Keratinocyte (primary cell): Measurements from ENCODE around the gene ITGAV. TPM values are rescaled to one million over a fixed set of nuclear protein-coding genes. Genes with fewer than 3 reads are reported as not detected.
A peak's percentile ranks its signal among the peaks of the same experiment; 100 is the strongest.

ENCODE experiments used
- DNase-seq: peaks from one replicate; pipeline ENCODE4 v3.0.0-alpha.2; 2011; ENCODE audit warnings: low read depth, missing footprints, low spot score
- FAIRE-seq: peaks from 2 replicates; lab custom pipeline; 2011; peaks lifted over from hg19 to GRCh38; lab: Jason Lieb, UNC
- H2AFZ ChIP-seq: 2 replicates; pipeline ENCODE4 v1.6.0; 2012; ENCODE audit warnings: low read length, control low read depth, inconsistent platforms; ENCODE audit not compliant: control insufficient read depth
- H3K27ac ChIP-seq: 2 replicates; pipeline ENCODE4 v1.5.1; 2011; ENCODE audit warnings: low read length; ENCODE audit not compliant: control insufficient read depth, insufficient read depth
- H3K27me3 ChIP-seq: 3 replicates; pipeline ENCODE4 v1.6.0; 2011; ENCODE audit warnings: low read length; ENCODE audit not compliant: control insufficient read depth, insufficient read depth; ENCODE audit errors: extremely low read depth
- H3K36me3 ChIP-seq, 2 experiments: 2 replicates in 1 of 2; 3 replicates in 1 of 2; pipeline ENCODE4 v1.5.1; 2011; ENCODE audit warnings: low read length in 2 of 2, mild to moderate bottlenecking in 1 of 2; ENCODE audit not compliant: control insufficient read depth in 2 of 2, insufficient read depth in 2 of 2; ENCODE audit errors: extremely low read depth in 1 of 2
- H3K4me1 ChIP-seq: 3 replicates; pipeline ENCODE4 v1.5.1; 2011; ENCODE audit warnings: low read length; ENCODE audit not compliant: control insufficient read depth, insufficient read depth; ENCODE audit errors: extremely low read depth
- H3K4me2 ChIP-seq: 3 replicates; pipeline ENCODE4 v1.6.0; 2011; ENCODE audit warnings: low read depth, low read length; ENCODE audit not compliant: control insufficient read depth, insufficient read depth; ENCODE audit errors: extremely low read depth
- H3K4me3 ChIP-seq, 3 experiments: fragments of 200-600 bp in 1 of 3; sonication (generic) in 1 of 3; 2 replicates in 2 of 3; 3 replicates in 1 of 3; pipeline ENCODE4 v1.5.1; 2011 to 2016; ENCODE audit warnings: low read length in 3 of 3, mild to moderate bottlenecking in 3 of 3, control low read depth in 2 of 3, inconsistent platforms in 1 of 3, low read depth in 1 of 3, mixed read lengths in 1 of 3, mixed run types in 1 of 3, moderate library complexity in 1 of 3; ENCODE audit not compliant: control insufficient read depth in 2 of 3, insufficient read depth in 2 of 3; ENCODE audit errors: extremely low read depth in 1 of 3
- H3K79me2 ChIP-seq: 2 replicates; pipeline ENCODE4 v1.6.0; 2012; ENCODE audit warnings: low read length; ENCODE audit not compliant: control insufficient read depth, insufficient read depth
- H3K9ac ChIP-seq: 3 replicates; pipeline ENCODE4 v1.6.0; 2011; ENCODE audit warnings: low read length; ENCODE audit not compliant: control insufficient read depth, insufficient read depth; ENCODE audit errors: extremely low read depth
- H3K9me1 ChIP-seq: 3 replicates; pipeline ENCODE4 v1.6.0; 2011; ENCODE audit warnings: low read length; ENCODE audit not compliant: control insufficient read depth, insufficient read depth; ENCODE audit errors: extremely low read depth
- H3K9me3 ChIP-seq: 2 replicates; pipeline ENCODE4 v1.5.1; 2012; ENCODE audit warnings: low read depth, low read length; ENCODE audit not compliant: control insufficient read depth
- H4K20me1 ChIP-seq: 3 replicates; pipeline ENCODE4 v1.6.0; 2011; ENCODE audit warnings: low read length; ENCODE audit not compliant: control insufficient read depth, insufficient read depth; ENCODE audit errors: extremely low read depth
- EZH2 ChIP-seq: IDR thresholded peaks from one replicate; pipeline ENCODE4 v1.6.1; 2012; ENCODE audit warnings: inconsistent platforms, mild to moderate bottlenecking, low read length, moderate library complexity
- dilution Hi-C: fragments of 300-500 bp; cut with MboI; formaldehyde crosslinking; loops from one replicate; pipeline ENCODE4 v1.7.0; 2020; ENCODE audit warnings: low sequenced_read_pairs; ENCODE audit not compliant: extremely low pct_ligation_motif_present
- polyA plus RNA-seq, 5 experiments: library from polyadenylated mRNA; depleted of rRNA in 3 of 5; stranded (reverse) in 3 of 5; stranded (forward) in 1 of 5; unstranded in 1 of 5; fragments of >200 nt; gene quantifications; 1 replicate in 1 of 5; 2 replicates in 3 of 5; 3 replicates in 1 of 5; pipeline versions ENCODE4 v1.2.1 to v1.2.3, GENCODE V29; 2011 to 2012; ENCODE audit warnings: missing spikeins in 2 of 5, low read depth in 1 of 5, low replicate concordance in 1 of 5
- TF ChIP-seq, protein P1 (sequence below), 3 experiments: IDR thresholded peaks in 1 of 3; conservative IDR thresholded peaks in 1 of 3; optimal IDR thresholded peaks in 1 of 3; 2 replicates in 2 of 3; 3 replicates in 1 of 3; pipeline versions ENCODE3 to v1.5.1; 2011; ENCODE audit warnings: low read length in 3 of 3, mild to moderate bottlenecking in 3 of 3, moderate library complexity in 2 of 3, control low read depth in 1 of 3, inconsistent platforms in 1 of 3; ENCODE audit not compliant: insufficient read depth in 2 of 3; ENCODE audit errors: extremely low read depth in 1 of 3

ITGAV gene
- polyA plus RNA-seq, 1 donor (not counting 4 experiments of a cell fraction or from before 2014, with no cell fraction given): 63.7 TPM

DNA sequence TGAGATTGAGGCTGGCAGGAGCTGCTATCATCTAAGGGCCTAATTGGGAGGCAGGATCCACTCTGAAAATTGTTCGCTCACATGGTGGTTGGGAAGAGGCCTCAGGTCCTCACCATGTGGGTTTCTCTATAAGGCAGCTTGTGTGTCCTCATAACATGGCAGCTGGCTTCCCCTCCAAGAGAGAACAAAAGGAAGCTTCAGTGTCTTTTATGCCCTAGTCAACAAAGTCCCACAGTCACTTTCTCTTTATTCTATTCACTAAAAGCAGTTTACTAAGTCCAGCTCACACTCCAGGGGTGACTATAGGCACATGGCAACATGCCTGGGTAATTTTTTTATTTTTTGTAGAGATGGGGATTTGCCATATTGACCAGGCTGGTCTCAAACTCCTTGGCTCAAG is 5.8 kb upstream of the ITGAV start:
- Histone ChIP-seq H2AFZ (no peak overlapping the region), H3K4me2 (no peak overlapping the region), H3K9me3 (no peaks in the 10 kb centered on the region), H4K20me1 (no peaks in the 10 kb centered on the region), H3K27me3 (no peaks in the 10 kb centered on the region), H3K4me3 (no peak overlapping the region), H3K79me2 (no peaks in the 10 kb centered on the region), H3K36me3 (no peaks in the 10 kb centered on the region), H3K27ac (no peak overlapping the region), H3K4me1 (peaks cover 6% of the 10 kb centered on the region), H3K9me1 (no peaks in the 10 kb centered on the region), H3K9ac (no peak overlapping the region)
- dilution Hi-C loops: no loop called here
- DNase-seq: no peak
- no peak for FAIRE-seq
- TF ChIP-seq, protein P1, sequence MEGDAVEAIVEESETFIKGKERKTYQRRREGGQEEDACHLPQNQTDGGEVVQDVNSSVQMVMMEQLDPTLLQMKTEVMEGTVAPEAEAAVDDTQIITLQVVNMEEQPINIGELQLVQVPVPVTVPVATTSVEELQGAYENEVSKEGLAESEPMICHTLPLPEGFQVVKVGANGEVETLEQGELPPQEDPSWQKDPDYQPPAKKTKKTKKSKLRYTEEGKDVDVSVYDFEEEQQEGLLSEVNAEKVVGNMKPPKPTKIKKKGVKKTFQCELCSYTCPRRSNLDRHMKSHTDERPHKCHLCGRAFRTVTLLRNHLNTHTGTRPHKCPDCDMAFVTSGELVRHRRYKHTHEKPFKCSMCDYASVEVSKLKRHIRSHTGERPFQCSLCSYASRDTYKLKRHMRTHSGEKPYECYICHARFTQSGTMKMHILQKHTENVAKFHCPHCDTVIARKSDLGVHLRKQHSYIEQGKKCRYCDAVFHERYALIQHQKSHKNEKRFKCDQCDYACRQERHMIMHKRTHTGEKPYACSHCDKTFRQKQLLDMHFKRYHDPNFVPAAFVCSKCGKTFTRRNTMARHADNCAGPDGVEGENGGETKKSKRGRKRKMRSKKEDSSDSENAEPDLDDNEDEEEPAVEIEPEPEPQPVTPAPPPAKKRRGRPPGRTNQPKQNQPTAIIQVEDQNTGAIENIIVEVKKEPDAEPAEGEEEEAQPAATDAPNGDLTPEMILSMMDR (optimal IDR thresholded peaks at IDR 0.05 in 1 of 3, IDR thresholded peaks at IDR 0.05 in 1 of 3, conservative IDR thresholded peaks at IDR 0.05 in 1 of 3; ENCODE audit: extremely low read depth in 1 of 3, insufficient read depth in 2 of 3, low read length in 3 of 3): no peak
- TF ChIP-seq EZH2: no peak

DNA sequence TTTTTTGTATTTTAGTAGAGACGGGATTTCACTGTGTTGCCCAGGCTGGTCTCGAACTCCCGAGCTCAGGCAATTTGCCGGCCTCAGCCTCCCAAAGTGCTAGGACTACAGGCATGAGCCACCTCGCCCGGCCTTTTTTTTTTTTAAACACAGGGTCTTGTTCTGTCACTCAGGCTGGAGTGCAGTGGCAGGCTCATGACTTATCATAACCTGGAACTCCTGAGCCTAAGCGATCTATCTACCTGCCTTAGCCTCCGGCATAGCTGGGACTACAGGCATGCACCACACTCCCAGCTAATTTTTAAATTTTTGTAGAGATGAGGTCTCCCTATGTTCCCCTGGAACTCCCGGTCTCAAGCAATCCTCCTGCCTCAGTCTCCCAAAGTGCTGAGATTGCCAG is 1.4 kb upstream of the ITGAV start:
- Histone ChIP-seq H3K36me3 (no peaks in the 10 kb centered on the region), H3K9ac (peak overlapping the region; percentile 96), H3K27me3 (no peaks in the 10 kb centered on the region), H3K4me3 (peak overlapping the region in 2 of 3 experiments; percentile 97 to 99), H3K27ac (peak overlapping the region; percentile 96), H2AFZ (peak overlapping the region; percentile 19), H3K9me3 (no peaks in the 10 kb centered on the region), H3K4me2 (peak overlapping the region; percentile 100), H3K79me2 (peaks cover 31% of the 10 kb centered on the region), H4K20me1 (peaks cover 2% of the 10 kb centered on the region), H3K4me1 (peaks cover 22% of the 10 kb centered on the region), H3K9me1 (no peaks in the 10 kb centered on the region)
- dilution Hi-C loops: no loop called here
- TF ChIP-seq EZH2: no peak
- TF ChIP-seq, protein P1 (optimal IDR thresholded peaks at IDR 0.05 in 1 of 3, IDR thresholded peaks at IDR 0.05 in 1 of 3, conservative IDR thresholded peaks at IDR 0.05 in 1 of 3; ENCODE audit: extremely low read depth in 1 of 3, insufficient read depth in 2 of 3, low read length in 3 of 3): no peak
- no peak for DNase-seq
- no peak for FAIRE-seq
